CD4-positive, alpha-beta T cell treated with Interferon gamma for 1 hour (primary cell): ENCODE measurements around the gene STK40.

Source experiments
- DNase-seq: peaks from one replicate; pipeline ENCODE4 v3.0.0-alpha.2; 2020

STK40 gene

DNA sequence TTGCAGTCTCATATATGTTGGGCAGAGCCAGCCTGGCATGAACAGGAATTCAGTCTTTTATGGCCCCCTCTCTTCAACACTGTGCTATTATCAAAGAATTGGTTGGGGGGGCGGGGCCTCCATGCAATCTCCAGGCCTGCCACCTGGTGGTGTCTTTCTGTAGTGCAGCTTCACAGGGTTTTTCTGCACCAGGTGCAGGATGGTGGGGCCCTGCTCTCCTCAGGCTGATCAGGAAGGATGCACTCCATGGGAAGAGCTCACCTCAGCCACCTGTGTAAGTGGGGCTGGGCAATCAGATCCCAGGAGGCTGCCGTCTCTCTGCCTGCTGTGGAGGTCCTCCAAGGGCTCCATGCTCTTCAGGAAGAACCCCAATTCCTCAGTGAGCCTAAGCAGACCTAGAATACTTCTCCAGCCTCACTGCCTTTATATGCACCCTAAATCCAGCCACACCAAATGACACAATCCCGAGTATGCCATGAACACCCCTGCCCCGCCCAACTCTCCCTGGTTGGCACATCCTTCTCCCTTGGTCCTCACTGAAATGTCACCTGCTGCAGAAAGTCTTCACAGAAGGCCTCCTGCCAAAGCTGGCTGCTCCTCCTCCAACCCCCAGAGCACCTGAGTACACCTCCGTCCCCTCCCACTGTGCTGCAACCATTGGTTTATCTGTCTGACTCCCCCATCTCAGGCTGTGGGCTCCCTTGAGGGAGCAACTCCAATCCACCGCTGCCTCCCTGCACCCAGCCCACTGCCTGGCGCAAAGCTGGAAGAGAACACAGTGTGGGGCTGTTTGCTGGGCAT, 16.5 kb downstream of the STK40 start:
- peak; percentile 70 for DNase-seq

GRCh38 chr1:36367798-36368197, 17.9 kb downstream of the STK40 start:
- DNase-seq: no peak

DNA sequence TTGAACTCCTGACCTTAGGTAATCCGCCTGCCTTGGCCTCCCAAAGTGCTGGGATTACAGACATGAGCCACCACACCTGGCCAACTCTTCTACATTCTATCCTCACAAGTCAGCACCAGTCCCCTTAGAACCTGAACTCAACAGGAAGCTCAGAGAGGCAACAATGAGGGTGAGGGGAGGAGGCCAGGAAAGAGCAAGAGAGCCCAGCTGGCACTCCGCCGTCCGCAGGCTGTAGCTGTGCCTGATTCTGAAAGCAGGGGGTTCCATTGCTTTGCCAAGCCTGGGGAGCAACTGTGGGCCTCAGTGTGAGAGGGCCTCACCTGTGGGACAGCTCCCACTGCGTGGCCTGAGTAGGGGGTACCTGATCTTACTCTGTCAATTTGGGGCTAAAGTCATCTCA, 18.7 kb downstream of the STK40 start:
- DNase-seq: no peak

DNA sequence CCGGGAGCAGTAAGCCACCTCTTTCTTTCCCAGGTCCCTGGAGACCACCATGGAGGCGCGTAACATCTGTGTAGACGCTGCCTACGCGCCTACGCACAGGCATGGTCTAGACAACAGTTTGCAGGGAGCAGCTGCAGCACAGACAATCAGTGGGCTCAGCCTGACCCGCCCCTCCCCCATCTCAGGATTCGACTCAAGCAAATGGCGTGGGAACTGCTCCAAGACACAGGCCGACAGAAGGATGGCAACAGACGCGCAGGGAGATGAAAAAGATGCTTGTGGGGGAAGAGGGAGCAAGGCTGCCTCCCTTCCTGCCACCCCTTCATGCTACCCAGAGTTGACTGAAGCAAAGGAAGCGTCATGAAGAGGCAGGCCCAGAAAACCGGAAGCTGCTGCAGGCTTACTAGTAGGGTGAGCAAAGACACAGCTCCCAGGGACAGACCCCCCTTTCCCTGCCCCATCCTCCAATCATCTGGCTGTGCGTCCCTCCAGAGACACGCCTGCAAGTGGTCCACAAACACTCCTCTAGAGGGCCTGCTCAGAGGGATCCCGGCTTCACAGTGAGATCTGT, 19.5 kb downstream of the STK40 start:
- peak; percentile 69 for DNase-seq

DNA sequence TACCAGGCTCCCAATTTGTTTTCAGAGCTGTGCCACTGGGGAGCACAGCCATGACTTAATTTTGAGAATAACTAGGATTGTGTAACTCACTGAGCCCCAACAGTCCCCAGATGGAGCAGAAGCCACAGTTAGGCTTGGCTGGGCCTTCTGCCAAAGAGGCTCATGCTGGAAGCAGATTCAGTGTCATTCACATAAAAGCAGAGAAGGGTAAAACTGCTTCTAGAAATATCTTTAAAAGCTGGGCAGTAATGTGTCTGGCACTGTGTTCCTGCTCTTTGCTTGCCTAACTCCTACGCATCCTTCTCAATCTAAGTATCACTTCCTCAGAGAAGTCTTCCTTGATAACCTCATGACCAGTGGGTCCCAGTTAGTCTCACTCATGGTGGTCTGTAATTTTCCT, 20.3 kb downstream of the STK40 start:
- no peak for DNase-seq

- peak; percentile 60 for DNase-seq
These were observed 25.7 kb downstream of the STK40 start for GRCh38 chr1:36359911-36360550.

GRCh38 chr1:36359383-36359782, 26.3 kb downstream of the STK40 start:
- no peak for DNase-seq

DNA sequence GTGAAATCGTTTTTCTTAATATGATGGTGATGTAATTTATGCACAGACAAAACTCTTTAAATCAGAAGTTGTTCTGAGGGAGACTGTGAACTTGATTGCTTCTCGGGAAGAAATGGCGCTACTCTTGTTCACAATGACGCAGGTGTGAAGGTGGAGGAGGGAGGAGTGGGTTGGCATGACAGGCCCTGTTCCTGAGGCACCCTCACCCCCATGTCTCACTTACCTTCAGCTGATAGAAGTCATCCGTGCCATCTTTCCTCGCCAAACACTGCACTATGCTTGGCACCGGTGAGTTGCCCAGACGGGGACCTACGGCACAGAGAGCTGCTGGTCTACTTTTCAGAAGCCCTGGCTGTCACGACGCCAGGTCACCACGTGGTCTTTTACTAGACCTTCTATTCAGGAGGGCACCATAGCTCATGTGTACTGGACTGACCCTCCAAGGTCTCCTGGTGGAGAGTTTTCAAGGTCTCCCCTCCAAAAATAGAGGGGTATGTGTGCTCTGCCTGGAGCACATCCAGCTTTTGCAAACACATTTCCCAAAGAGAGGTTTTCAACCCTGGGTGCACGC, 27.1 kb downstream of the STK40 start:
- no peak for DNase-seq

GRCh38 chr1:36355811-36356210, 29.9 kb downstream of the STK40 start:
- DNase-seq: no peak

DNA sequence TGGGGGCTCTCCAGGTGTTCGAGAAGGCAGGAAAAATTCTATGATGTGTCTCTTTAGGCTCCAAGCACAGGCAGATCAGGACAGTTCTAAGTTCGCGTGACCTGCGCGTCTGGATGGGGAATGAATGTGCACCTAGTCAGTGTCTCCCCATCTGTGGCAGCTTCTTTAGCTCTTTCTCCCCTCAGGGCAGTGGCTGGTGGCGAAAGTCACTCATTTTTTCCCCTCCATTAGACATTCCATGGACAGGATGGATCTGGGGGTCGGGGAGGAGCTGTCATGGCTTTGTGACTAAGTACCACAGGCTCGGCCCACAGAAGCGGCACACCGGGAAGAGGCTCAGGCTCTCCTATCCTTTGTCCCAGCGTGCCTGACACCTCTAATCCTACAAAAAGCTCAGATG, 31.2 kb downstream of the STK40 start:
- no peak for DNase-seq

- DNase-seq: no peak
These were observed 32.5 kb downstream of the STK40 start for GRCh38 chr1:36352910-36353878.

- DNase-seq: no peak
These were observed 33.4 kb downstream of the STK40 start for GRCh38 chr1:36352125-36352909.

DNA sequence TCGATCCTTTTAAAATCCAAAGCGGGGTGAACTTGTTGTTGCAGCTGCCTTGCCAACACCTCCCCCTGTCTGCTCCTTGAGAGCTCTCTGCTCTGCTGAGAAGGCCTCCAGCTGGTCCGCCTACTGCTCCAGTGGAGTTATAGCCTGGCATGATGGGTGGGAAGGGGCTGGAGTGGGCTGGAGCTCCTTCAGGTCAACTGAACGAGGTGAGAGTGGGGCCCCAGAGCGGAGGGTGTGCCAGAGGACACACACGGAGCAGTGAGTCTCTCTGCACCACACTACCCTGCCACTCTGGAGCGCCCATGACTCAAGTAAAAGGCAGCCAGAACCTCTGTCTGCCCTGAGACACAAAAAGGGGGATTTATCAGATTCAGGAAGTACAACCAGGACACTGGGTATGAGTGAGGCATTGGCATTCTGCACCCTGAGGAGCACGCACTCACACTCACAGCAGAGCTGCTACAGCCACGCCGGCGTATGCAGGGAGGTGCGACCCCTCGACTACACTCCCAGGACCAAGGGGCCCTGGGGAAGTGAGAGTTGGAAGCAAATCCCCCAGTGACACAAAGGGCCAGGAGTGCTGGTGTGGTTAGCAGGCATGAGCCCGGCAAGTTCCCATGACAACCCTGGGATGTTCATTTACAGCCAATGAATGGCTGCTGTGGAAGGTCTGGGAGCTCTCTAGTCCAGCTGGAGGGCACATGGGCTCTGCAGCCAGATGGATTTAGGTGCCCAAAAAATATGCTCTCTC, 34.3 kb downstream of the STK40 start:
- DNase-seq: no peak

GRCh38 chr1:36350659-36351226, 35.0 kb downstream of the STK40 start:
- DNase-seq: peak; percentile 46

GRCh38 chr1:36349839-36350238, 35.9 kb downstream of the STK40 start:
- no peak for DNase-seq

GRCh38 chr1:36349241-36349671, 36.5 kb downstream of the STK40 start:
- peak; percentile 17 for DNase-seq

DNA sequence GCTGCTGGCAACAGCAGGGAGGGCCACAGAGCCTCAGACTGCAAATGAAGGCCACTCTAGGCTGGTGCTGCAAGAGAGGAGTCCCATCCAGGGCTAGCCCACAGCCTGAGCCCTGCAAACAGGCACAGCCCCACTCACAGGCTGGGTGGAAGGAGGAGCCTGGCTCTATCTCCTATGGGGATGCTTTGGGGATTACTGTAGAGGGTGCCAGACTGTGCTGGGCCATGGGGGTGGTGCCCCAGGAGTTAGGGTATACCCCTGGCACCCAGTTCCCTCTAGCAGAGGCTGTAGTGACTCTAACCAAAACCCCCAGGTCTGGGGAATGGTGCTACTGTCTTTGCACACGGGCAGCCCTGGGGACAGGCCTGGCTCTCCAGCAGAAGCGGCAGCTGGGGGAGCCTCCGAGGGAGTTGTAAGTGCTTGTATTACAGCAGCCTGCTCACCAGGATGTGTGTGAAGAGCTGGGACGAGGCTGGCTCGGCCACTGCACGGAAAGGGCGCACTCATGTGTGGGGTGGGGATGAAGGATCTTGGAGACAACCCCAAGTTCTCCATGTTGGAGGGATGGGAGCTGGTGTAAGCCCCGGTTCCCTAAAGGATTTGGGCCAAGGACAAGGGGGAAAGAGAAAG, 38.9 kb downstream of the STK40 start:
- DNase-seq: no peak

- no peak for DNase-seq
These were observed 40.4 kb downstream of the STK40 start for GRCh38 chr1:36345353-36345752.

GRCh38 chr1:36344395-36344680, 41.4 kb downstream of the STK40 start:
- no peak for DNase-seq

DNA sequence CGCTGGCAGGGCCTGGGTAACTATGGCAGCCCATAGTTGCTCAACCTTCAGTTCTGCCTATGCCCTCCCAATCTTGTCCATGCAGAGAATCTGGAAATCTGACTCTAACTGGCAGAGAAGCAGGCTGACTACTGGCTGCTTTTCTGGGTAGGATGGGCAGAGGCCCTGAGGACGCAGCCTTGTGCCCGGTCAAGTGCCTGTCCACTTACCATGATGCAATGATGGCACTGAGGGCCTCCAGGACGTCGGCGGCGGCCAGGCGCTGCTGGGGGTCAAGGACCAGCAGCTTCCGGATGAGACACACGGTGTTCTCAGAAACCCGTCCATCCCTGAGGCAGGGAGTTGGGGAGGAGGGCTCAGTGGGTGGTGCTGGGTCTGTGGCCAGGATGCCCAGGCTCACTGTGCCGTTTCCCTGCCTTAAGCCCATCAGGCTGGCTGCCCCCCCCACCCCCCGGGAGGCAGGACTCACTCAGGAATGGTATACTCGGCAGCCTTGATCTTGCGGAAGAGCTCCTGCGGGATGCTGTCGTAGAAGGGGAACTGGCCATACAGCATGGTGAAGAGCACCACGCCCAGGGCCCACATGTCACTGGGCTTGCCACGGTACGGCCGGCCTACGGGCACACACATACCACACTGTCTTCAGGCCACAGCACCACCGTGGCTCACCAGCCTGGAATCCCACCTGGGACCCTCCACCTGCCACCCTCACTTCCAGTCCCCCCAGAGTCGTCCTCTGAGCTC, 41.9 kb downstream of the STK40 start:
- no peak for DNase-seq
